Lung (tissue), 12 donors: Measurements from ENCODE around the gene COBL. TPM values are rescaled to one million over a fixed set of nuclear protein-coding genes. Genes with fewer than 3 reads are reported as not detected.

Experiments
- ATAC-seq: fragments of 200-7000 bp; cut with Tn5 transposase; one replicate; pipeline ENCODE4 v1.9.1; 2020; ENCODE audit warnings: moderate number of reproducible peaks; ENCODE audit not compliant: insufficient read depth, low FRiP score
- DNase-seq, 3 donors: peaks; one replicate each; pipeline ENCODE4 v3.0.0-alpha.2; 2013 to 2017
- H3K27ac ChIP-seq, 2 donors: one replicate each; pipeline ENCODE4 v1.5.1; 2013; ENCODE audit warnings: mild to moderate bottlenecking in 2 of 2, moderate library complexity in 2 of 2, control low read depth in 1 of 2, inconsistent platforms in 1 of 2, low read depth in 1 of 2, low read length in 1 of 2
- H3K27me3 ChIP-seq, 3 donors: one replicate each; pipeline ENCODE4 v1.5.1; 2013; ENCODE audit warnings: low read length in 2 of 3; ENCODE audit not compliant: control insufficient read depth in 3 of 3, insufficient read depth in 3 of 3
- H3K36me3 ChIP-seq, 4 donors: one replicate each; pipeline ENCODE4 v1.5.1; 2013; ENCODE audit warnings: low read length in 4 of 4, mild to moderate bottlenecking in 1 of 4, moderate library complexity in 1 of 4; ENCODE audit not compliant: control insufficient read depth in 4 of 4, insufficient read depth in 4 of 4
- H3K4me1 ChIP-seq, 5 donors: one replicate each; pipeline ENCODE4 v1.5.1; 2013; ENCODE audit warnings: low read length in 5 of 5, mild to moderate bottlenecking in 2 of 5, moderate library complexity in 1 of 5; ENCODE audit not compliant: control insufficient read depth in 5 of 5, insufficient read depth in 5 of 5
- H3K4me3 ChIP-seq: one replicate; pipeline ENCODE4 v1.5.1; 2013; ENCODE audit warnings: mild to moderate bottlenecking, control low read depth, moderate library complexity
- H3K9ac ChIP-seq, 2 donors: one replicate each; pipeline ENCODE4 v1.5.1; 2013; ENCODE audit warnings: low read length in 2 of 2, control low read depth in 1 of 2; ENCODE audit not compliant: insufficient read depth in 1 of 2
- H3K9me3 ChIP-seq, 4 donors: one replicate each; pipeline ENCODE4 v1.5.1; 2013; ENCODE audit warnings: low read length in 3 of 4, mild to moderate bottlenecking in 1 of 4, moderate library complexity in 1 of 4; ENCODE audit not compliant: control insufficient read depth in 4 of 4, insufficient read depth in 3 of 4
- WGBS, 2 donors: extraction: QIAGEN DNeasy Blood & Tissue Kit; methylation state at CpG; one replicate each; pipeline ENCODE4 v1.1.7; 2013; 5-methylcytosine and 5-hydroxymethylcytosine counted together
- polyA plus RNA-seq, 2 donors: library from polyadenylated mRNA; stranded (reverse); fragments of 200-250 nt; gene quantifications; one replicate each; pipeline ENCODE4 v1.2.1, GENCODE V29; 2013
- total RNA-seq, 2 donors: library from RNA; depleted of rRNA in 1 of 2; stranded (reverse); fragments of >200 nt in 1 of 2; gene quantifications; one replicate each; pipeline ENCODE4 v1.2.1, GENCODE V29; 2014 to 2021
- TF ChIP-seq, protein P1 (sequence below): IDR thresholded peaks from 2 replicates; pipeline ENCODE4 v1.5.1; 2012; ENCODE audit warnings: mild to moderate bottlenecking; ENCODE audit errors: control extremely low read depth, extremely low read depth
- donor health status: control.
- donor health status: control.
- donor health status: Bipolar disorder and iron deficiency.
- donor health status: healthy.
- donor health status: DM: yes; HTN: yes; CAD: no.

COBL gene
- total and polyA plus RNA-seq, 4 donors: 6.3 to 38.1 (median 15.0) TPM

DNA sequence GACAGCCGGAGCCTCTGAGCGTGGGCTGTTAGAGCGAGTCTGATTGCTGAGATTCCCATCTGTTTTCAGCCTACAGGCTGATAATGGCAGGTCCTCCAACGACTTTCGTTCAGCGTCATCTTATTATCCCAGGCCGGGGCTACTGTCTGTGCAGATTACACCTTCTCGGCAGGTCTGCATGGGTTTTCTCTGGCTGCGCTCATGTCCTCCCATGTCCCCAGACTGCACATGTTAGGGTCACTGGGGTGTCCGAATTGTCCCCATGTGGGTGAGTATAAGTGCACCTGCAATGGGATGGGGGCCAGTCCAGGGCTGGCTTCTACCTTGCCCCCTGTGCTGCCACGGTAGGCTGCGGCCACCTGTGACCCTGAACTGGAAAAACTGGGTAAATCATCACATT lies 257.8 kb downstream of the COBL start:
- DNase-seq: no peak
- Histone ChIP-seq H3K36me3 (no peaks in the 10 kb centered on the region), H3K27ac (no peak overlapping the region), H3K4me1 (peaks cover 0 to 7% (median 0%) of the 10 kb centered on the region in 5 donors), H3K27me3 (no peaks in the 10 kb centered on the region), H3K9me3 (no peaks in the 10 kb centered on the region), H3K9ac (no peak overlapping the region), H3K4me3 (no peak overlapping the region)
- WGBS, 2 donors: 96 to 98% methylated on average over 12 of the region's 12 CpGs
- ATAC-seq: no peak
- TF ChIP-seq, protein P1, sequence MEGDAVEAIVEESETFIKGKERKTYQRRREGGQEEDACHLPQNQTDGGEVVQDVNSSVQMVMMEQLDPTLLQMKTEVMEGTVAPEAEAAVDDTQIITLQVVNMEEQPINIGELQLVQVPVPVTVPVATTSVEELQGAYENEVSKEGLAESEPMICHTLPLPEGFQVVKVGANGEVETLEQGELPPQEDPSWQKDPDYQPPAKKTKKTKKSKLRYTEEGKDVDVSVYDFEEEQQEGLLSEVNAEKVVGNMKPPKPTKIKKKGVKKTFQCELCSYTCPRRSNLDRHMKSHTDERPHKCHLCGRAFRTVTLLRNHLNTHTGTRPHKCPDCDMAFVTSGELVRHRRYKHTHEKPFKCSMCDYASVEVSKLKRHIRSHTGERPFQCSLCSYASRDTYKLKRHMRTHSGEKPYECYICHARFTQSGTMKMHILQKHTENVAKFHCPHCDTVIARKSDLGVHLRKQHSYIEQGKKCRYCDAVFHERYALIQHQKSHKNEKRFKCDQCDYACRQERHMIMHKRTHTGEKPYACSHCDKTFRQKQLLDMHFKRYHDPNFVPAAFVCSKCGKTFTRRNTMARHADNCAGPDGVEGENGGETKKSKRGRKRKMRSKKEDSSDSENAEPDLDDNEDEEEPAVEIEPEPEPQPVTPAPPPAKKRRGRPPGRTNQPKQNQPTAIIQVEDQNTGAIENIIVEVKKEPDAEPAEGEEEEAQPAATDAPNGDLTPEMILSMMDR: no peak

DNA sequence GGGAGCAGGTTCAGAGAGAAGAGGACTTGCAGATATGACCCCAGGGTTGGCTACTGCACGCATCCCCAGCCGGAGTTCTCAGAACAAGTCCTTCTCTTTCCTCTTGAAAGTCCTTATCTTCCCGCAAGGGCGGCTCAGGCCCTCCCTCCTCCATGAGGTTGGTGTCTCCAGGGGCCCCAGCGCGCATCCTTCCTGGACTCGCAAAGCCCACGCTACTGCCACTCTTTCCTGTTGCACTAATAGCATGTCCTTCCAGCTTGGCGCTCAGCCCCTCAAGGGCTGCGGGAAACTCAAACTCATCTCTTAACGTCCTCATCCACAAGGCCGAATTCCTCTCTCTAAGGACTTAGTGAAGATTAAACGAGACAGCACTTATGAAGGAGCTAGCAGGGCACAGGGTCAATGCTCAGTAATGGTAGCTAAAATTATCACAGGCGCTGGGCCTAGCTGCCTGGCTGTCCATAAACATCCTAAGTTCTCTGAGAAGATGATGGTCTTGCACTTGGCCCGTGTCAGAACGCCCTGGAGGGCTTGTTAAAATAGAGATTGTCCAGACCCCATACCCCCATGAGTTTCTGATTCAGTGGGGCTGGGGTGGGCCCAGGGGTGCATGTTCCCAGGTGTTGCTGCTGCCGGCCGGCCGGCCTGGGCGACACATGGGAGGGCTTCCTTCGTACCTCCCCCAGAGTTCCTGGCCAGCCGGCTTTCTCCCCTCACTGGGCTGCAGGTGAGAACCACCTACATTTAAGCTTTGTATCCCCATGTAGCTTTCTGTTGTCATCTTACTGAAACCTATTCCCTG lies 261.4 kb downstream of the COBL start:
- ATAC-seq: no peak
- TF ChIP-seq, protein P1: no peak
- Histone ChIP-seq H3K4me3 (no peak overlapping the region), H3K9me3 (no peaks in the 10 kb centered on the region), H3K27ac (no peak overlapping the region), H3K4me1 (peaks cover 0 to 7% (median 3%) of the 10 kb centered on the region in 5 donors), H3K9ac (no peak overlapping the region), H3K27me3 (no peaks in the 10 kb centered on the region), H3K36me3 (no peaks in the 10 kb centered on the region)
- 89% methylated on average over 22 of the region's 22 CpGs for WGBS, 2 donors
- no peak for DNase-seq

- ATAC-seq: no peak
These were observed 262.4 kb downstream of the COBL start for GRCh38 chr7:51054231-51054630.

More at GRCh38 chr7:51054231-51054630, 262.4 kb downstream of the COBL start:
- Histone ChIP-seq H3K9ac (no peak overlapping the region), H3K9me3 (no peaks in the 10 kb centered on the region), H3K4me3 (no peak overlapping the region), H3K4me1 (peaks cover 0 to 7% (median 3%) of the 10 kb centered on the region in 5 donors), H3K27ac (no peak overlapping the region), H3K36me3 (no peaks in the 10 kb centered on the region), H3K27me3 (no peaks in the 10 kb centered on the region)
- TF ChIP-seq, protein P1: no peak
- 69 to 76% methylated on average over 8 of the region's 8 CpGs for WGBS, 2 donors
- peak in 1 of 3 donors; percentile 44 for DNase-seq
